Adrenal gland (tissue), 5 donors: ENCODE measurements around the gene SLC5A6.

ENCODE experiments used
- POLR2A ChIP-seq, 2 donors: fragments of 450-650 bp; IDR thresholded peaks; one replicate each; pipeline ENCODE4 v1.6.1; 2017; ENCODE audit warnings: antibody characterized with exemption in 2 of 2, mild to moderate bottlenecking in 2 of 2, moderate library complexity in 1 of 2
- TF ChIP-seq, protein P1 (sequence below), 6 experiments: fragments of 450-650 bp in 4 of 6; fragments of 200-600 bp in 2 of 6; sonication (generic) in 1 of 6; IDR thresholded peaks; 1 replicate in 5 of 6; 2 replicates in 1 of 6; pipeline versions ENCODE4 v1.5.1 to v1.8.0; 2016 to 2021; ENCODE audit warnings: antibody characterized with exemption in 6 of 6, mild to moderate bottlenecking in 2 of 6, moderate library complexity in 1 of 6
- donor health status: DM: no; HTN: no; CAD: no.

DNA sequence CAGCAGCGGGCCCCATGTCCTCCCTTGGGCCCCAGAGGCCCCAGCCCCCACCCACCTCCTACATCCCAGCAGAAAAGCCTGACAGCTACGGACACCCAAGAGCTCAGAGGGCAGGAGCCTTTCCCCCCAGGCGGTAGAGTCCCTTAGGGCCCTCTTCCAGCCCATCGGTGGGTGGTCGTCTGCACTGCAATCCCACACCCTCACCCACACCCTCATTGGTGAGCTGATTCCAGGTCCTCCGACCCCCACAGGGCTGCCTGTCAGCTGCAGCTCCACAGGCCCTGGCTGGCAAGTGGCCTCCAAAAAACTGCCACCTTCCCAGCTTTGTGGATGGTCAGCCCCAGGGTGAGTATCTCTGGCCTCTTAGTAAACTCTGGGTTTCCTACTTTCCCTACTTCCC lies 52.8 kb downstream of the SLC5A6 start:
- TF ChIP-seq, protein P1, sequence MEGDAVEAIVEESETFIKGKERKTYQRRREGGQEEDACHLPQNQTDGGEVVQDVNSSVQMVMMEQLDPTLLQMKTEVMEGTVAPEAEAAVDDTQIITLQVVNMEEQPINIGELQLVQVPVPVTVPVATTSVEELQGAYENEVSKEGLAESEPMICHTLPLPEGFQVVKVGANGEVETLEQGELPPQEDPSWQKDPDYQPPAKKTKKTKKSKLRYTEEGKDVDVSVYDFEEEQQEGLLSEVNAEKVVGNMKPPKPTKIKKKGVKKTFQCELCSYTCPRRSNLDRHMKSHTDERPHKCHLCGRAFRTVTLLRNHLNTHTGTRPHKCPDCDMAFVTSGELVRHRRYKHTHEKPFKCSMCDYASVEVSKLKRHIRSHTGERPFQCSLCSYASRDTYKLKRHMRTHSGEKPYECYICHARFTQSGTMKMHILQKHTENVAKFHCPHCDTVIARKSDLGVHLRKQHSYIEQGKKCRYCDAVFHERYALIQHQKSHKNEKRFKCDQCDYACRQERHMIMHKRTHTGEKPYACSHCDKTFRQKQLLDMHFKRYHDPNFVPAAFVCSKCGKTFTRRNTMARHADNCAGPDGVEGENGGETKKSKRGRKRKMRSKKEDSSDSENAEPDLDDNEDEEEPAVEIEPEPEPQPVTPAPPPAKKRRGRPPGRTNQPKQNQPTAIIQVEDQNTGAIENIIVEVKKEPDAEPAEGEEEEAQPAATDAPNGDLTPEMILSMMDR (IDR thresholded peaks at IDR 0.05): no peak
- no peak for TF ChIP-seq POLR2A (IDR thresholded peaks at IDR 0.05)
